HL-60 (cell line): ENCODE measurements around the gene CD109.

ENCODE experiments used
- DNase-seq, 2 experiments: peaks; one replicate each; pipeline ENCODE4 v3.0.0-alpha.2; 2010 to 2020; ENCODE audit warnings: low read depth in 1 of 2, low spot score in 1 of 2
- H3K27ac ChIP-seq: fragments of 250-450 bp; sonication (Bioruptor Pico); replicated peaks from 2 replicates; pipeline ENCODE4 v1.5.1; 2020; ENCODE audit warnings: mild to moderate bottlenecking, moderate library complexity
- H3K27me3 ChIP-seq: fragments of 250-450 bp; sonication (Bioruptor Pico); 2 replicates; pipeline ENCODE4 v1.5.1; 2021; ENCODE audit warnings: mild to moderate bottlenecking, moderate library complexity; ENCODE audit not compliant: insufficient read depth, poor library complexity, severe bottlenecking
- H3K4me3 ChIP-seq: replicated peaks from 2 replicates; pipeline ENCODE4 v1.5.1; 2011; ENCODE audit warnings: mild to moderate bottlenecking, control low read depth, low read length; ENCODE audit not compliant: insufficient read depth
- GABPA ChIP-seq: IDR thresholded peaks from 2 replicates; pipeline ENCODE4 v1.6.1; 2012; ENCODE audit warnings: low read depth
- POLR2AphosphoS5 ChIP-seq: IDR thresholded peaks from 2 replicates; pipeline ENCODE4 v1.6.1; 2012; ENCODE audit warnings: low read depth
- SPI1 ChIP-seq: IDR thresholded peaks from 2 replicates; pipeline ENCODE4 v1.6.1; 2012; ENCODE audit warnings: low read depth, mild to moderate bottlenecking, borderline replicate concordance
- TF ChIP-seq, protein P1 (sequence below): IDR thresholded peaks from 2 replicates; pipeline ENCODE4 v1.6.1; 2012; ENCODE audit warnings: low read depth; ENCODE audit not compliant: insufficient replicate concordance
- TF ChIP-seq, protein P2 (sequence below): IDR thresholded peaks from one replicate; pipeline ENCODE4 v1.5.1; 2011; ENCODE audit warnings: low read length, control low read depth, inconsistent platforms; ENCODE audit not compliant: insufficient read depth

Gene CD109

DNA sequence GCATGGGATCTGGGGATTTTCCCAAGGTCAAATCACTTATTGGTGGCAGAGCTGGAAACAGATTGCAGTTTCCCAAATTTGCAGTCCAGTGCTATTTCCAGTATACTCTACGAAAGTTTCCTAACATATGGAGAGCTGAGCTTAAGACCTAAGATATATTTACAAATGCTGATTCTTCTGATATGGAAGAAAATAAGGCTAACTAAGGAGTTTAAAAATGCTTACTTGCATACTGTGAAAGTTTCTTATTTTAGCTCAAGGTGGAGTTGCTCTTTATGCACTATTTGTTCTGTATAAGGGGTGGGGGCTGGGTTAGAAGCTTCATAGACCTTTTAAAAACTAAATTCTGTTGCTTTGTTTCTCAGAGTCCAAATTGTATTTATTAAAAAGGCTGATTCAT, 7.5 kb downstream of the CD109 start:
- peaks cover 14% of the 10 kb centered on the region for H3K27me3 ChIP-seq
- no peak overlapping the region for H3K4me3 ChIP-seq

DNA sequence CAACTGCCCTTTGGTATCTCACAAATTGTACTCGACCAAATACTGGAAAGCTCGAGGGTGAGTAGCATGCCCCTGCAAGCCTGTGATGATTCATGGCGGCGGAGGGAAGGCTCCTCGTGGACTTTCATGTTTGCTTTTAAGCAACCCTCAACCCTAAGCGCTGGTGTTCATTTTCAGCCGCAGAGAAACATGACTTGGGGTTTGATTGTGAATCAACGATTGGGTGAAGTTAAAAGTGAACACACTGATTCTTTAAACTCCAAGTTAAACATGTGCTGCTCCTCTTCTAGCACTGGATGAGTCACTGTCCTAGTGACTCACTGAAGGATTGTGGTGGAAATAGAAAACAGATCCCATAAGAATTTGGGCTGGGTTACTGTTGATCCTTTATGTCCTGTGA, 8.3 kb downstream of the CD109 start:
- no peak overlapping the region for H3K4me3 ChIP-seq
- peaks cover 12% of the 10 kb centered on the region for H3K27me3 ChIP-seq
- no peak overlapping the region for H3K27ac ChIP-seq
- no peak for DNase-seq
- TF ChIP-seq, protein P1, sequence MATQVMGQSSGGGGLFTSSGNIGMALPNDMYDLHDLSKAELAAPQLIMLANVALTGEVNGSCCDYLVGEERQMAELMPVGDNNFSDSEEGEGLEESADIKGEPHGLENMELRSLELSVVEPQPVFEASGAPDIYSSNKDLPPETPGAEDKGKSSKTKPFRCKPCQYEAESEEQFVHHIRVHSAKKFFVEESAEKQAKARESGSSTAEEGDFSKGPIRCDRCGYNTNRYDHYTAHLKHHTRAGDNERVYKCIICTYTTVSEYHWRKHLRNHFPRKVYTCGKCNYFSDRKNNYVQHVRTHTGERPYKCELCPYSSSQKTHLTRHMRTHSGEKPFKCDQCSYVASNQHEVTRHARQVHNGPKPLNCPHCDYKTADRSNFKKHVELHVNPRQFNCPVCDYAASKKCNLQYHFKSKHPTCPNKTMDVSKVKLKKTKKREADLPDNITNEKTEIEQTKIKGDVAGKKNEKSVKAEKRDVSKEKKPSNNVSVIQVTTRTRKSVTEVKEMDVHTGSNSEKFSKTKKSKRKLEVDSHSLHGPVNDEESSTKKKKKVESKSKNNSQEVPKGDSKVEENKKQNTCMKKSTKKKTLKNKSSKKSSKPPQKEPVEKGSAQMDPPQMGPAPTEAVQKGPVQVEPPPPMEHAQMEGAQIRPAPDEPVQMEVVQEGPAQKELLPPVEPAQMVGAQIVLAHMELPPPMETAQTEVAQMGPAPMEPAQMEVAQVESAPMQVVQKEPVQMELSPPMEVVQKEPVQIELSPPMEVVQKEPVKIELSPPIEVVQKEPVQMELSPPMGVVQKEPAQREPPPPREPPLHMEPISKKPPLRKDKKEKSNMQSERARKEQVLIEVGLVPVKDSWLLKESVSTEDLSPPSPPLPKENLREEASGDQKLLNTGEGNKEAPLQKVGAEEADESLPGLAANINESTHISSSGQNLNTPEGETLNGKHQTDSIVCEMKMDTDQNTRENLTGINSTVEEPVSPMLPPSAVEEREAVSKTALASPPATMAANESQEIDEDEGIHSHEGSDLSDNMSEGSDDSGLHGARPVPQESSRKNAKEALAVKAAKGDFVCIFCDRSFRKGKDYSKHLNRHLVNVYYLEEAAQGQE, result no peak
- no peak for TF ChIP-seq GABPA
- TF ChIP-seq, protein P2, sequence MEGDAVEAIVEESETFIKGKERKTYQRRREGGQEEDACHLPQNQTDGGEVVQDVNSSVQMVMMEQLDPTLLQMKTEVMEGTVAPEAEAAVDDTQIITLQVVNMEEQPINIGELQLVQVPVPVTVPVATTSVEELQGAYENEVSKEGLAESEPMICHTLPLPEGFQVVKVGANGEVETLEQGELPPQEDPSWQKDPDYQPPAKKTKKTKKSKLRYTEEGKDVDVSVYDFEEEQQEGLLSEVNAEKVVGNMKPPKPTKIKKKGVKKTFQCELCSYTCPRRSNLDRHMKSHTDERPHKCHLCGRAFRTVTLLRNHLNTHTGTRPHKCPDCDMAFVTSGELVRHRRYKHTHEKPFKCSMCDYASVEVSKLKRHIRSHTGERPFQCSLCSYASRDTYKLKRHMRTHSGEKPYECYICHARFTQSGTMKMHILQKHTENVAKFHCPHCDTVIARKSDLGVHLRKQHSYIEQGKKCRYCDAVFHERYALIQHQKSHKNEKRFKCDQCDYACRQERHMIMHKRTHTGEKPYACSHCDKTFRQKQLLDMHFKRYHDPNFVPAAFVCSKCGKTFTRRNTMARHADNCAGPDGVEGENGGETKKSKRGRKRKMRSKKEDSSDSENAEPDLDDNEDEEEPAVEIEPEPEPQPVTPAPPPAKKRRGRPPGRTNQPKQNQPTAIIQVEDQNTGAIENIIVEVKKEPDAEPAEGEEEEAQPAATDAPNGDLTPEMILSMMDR, result no peak
- no peak for TF ChIP-seq POLR2AphosphoS5
- no peak for TF ChIP-seq SPI1

More for the DNA sequence above, 7.5 kb downstream of the CD109 start:
- no peak overlapping the region for H3K27ac ChIP-seq
- TF ChIP-seq, protein P1, result no peak
- no peak for TF ChIP-seq SPI1
- TF ChIP-seq, protein P2, result no peak
- no peak for TF ChIP-seq POLR2AphosphoS5
- DNase-seq, result no peak

DNA sequence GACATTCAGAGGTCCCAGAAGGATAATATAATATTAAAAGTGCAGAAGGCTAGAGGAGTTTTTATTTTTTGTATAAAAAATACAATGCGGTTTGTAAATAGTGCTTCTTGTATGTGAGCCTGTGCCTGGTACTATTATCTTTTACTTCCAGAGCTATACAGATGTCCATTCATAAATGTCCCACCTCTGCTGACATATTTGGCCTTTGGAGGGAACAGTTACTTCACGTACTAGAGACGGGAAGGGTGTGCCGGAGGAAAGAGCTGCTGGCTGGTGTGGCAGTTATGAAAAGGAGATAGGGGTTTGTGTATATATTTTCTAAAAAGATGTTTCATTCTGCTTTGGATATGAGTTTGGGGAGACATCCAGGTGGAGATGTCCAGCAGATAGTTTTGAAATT, 8.8 kb downstream of the CD109 start:
- DNase-seq, result no peak
- no peak overlapping the region for H3K27ac ChIP-seq
- H3K27me3 ChIP-seq, result peaks cover 12% of the 10 kb centered on the region
- H3K4me3 ChIP-seq, result no peak overlapping the region
- TF ChIP-seq, protein P1, result no peak
- TF ChIP-seq GABPA, result no peak
- TF ChIP-seq SPI1, result no peak
- no peak for TF ChIP-seq POLR2AphosphoS5
- TF ChIP-seq, protein P2, result no peak
